Mammary epithelial cell (primary cell): Measurements from ENCODE around the gene KRTAP5-3.

Experiments used
- EZH2 ChIP-seq: IDR thresholded peaks from 2 replicates; pipeline ENCODE4 v1.6.1; 2012; ENCODE audit warnings: low read length, inconsistent platforms, borderline replicate concordance
- TF ChIP-seq, protein P1 (sequence below), 2 donors: IDR thresholded peaks in 1 of 2; conservative IDR thresholded peaks in 1 of 2; 2 replicates each; pipeline ENCODE4 v1.5.1; 2011 to 2012; ENCODE audit warnings: inconsistent platforms in 2 of 2, low read length in 2 of 2, mild to moderate bottlenecking in 2 of 2, control low read depth in 1 of 2, low read depth in 1 of 2; ENCODE audit not compliant: insufficient read depth in 1 of 2; ENCODE audit errors: extremely low read depth in 1 of 2

DNA sequence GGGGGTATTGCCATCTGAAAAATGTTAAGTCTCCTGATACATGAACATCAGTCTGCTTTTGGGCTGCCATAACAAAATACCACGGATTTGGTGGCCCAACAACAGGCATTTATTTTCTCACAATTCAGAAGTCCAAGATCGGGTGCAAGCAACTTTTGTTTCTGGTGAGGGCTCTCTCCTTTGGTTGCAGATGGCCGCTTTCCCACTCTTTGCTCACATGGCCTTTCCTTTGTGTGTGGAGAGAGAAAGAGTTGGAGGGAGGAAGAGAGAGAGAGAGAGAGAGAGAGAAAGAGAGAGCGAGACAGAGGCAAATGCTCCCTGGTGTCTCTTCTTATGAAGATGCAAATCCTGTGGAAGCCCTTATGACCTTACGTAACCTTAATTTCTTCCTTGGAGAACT, 7.6 kb downstream of the KRTAP5-3 start:
- TF ChIP-seq EZH2: no peak
- TF ChIP-seq, protein P1, sequence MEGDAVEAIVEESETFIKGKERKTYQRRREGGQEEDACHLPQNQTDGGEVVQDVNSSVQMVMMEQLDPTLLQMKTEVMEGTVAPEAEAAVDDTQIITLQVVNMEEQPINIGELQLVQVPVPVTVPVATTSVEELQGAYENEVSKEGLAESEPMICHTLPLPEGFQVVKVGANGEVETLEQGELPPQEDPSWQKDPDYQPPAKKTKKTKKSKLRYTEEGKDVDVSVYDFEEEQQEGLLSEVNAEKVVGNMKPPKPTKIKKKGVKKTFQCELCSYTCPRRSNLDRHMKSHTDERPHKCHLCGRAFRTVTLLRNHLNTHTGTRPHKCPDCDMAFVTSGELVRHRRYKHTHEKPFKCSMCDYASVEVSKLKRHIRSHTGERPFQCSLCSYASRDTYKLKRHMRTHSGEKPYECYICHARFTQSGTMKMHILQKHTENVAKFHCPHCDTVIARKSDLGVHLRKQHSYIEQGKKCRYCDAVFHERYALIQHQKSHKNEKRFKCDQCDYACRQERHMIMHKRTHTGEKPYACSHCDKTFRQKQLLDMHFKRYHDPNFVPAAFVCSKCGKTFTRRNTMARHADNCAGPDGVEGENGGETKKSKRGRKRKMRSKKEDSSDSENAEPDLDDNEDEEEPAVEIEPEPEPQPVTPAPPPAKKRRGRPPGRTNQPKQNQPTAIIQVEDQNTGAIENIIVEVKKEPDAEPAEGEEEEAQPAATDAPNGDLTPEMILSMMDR (conservative IDR thresholded peaks at IDR 0.05 in 1 of 2, IDR thresholded peaks at IDR 0.05 in 1 of 2; ENCODE audit: extremely low read depth in 1 of 2, insufficient read depth in 1 of 2, low read depth in 1 of 2, low read length in 2 of 2): no peak
